SK-N-SH (cell line): Measurements from ENCODE around the gene HDLBP. TPM values are rescaled to one million over a fixed set of nuclear protein-coding genes. Genes with fewer than 3 reads are reported as not detected.

ENCODE experiments used
- CTCF ChIA-PET: fragments of 300-600, 350-600 bp; formaldehyde crosslinking; extraction: SDS; loops from one replicate; lab custom pipeline; 2021; lab: Yijun Ruan, JAX
- POLR2A ChIA-PET: fragments of 350-600 bp; sonication (Branson Sonifier 250); formaldehyde crosslinking; extraction: SDS; loops from one replicate; lab custom pipeline; 2020; ENCODE audit warnings: antibody characterized with exemption, inconsistent platforms; lab: Yijun Ruan, JAX
- DNase-seq: peaks from one replicate; pipeline ENCODE4 v3.0.0; 2012
- H2AFZ ChIP-seq: fragments of 200-600 bp; sonication (generic); 2 replicates; pipeline ENCODE4 v1.8.1; 2016; ENCODE audit warnings: antibody characterized with exemption, mild to moderate bottlenecking, low read depth
- H3F3A ChIP-seq: fragments of 200-600 bp; sonication (generic); replicated peaks from 2 replicates; pipeline ENCODE3; 2016; ENCODE audit warnings: antibody characterized with exemption, mild to moderate bottlenecking; ENCODE audit not compliant: insufficient read depth
- H3K27ac ChIP-seq, 2 experiments: fragments of 200-500 bp in 1 of 2; fragments of 200-600 bp in 1 of 2; sonication (Bioruptor generic) in 1 of 2; sonication (generic), shearing (Covaris generic) in 1 of 2; 2 replicates each; pipeline versions ENCODE4 v1.5.1 to v1.6.1; 2014 to 2016; ENCODE audit warnings: low read depth in 2 of 2, inconsistent platforms in 1 of 2, low read length in 1 of 2, mild to moderate bottlenecking in 1 of 2, mixed read lengths in 1 of 2
- H3K27me3 ChIP-seq: fragments of 200-600 bp; sonication (generic), shearing (Covaris generic); 2 replicates; pipeline ENCODE4 v1.6.1; 2016; ENCODE audit warnings: mixed run types; ENCODE audit not compliant: insufficient read depth
- H3K36me3 ChIP-seq, 2 experiments: fragments of 200-500 bp in 1 of 2; fragments of 200-600 bp in 1 of 2; sonication (Bioruptor generic) in 1 of 2; sonication (generic) in 1 of 2; replicated peaks in 1 of 2; 2 replicates each; pipeline versions ENCODE3 to v1.5.1; 2014 to 2016; ENCODE audit warnings: low read length in 1 of 2, mild to moderate bottlenecking in 1 of 2; ENCODE audit not compliant: insufficient read depth in 2 of 2, control insufficient read depth in 1 of 2
- H3K4me1 ChIP-seq, 2 experiments: fragments of 200-500 bp in 1 of 2; fragments of 200-600 bp in 1 of 2; sonication (Bioruptor generic) in 1 of 2; sonication (generic), shearing (Covaris generic) in 1 of 2; 2 replicates each; pipeline versions ENCODE4 v1.5.1 to v1.6.1; 2014 to 2016; ENCODE audit warnings: low read depth in 1 of 2, low read length in 1 of 2, mixed run types in 1 of 2; ENCODE audit not compliant: insufficient read depth in 2 of 2, control insufficient read depth in 1 of 2
- H3K4me2 ChIP-seq: fragments of 200-600 bp; sonication (generic), shearing (Covaris generic); 2 replicates; pipeline ENCODE4 v1.6.1; 2017; ENCODE audit warnings: mixed run types
- H3K4me3 ChIP-seq, 2 experiments: fragments of 200-500 bp in 1 of 2; fragments of 200-600 bp in 1 of 2; sonication (Bioruptor generic) in 1 of 2; sonication (generic), shearing (Covaris generic) in 1 of 2; 2 replicates each; pipeline versions ENCODE4 v1.5.1 to v1.8.1; 2014 to 2016; ENCODE audit warnings: low read depth in 2 of 2, inconsistent platforms in 1 of 2, low read length in 1 of 2, mild to moderate bottlenecking in 1 of 2, mixed read lengths in 1 of 2, moderate library complexity in 1 of 2
- H3K79me2 ChIP-seq: fragments of 200-600 bp; sonication (generic); 2 replicates; pipeline ENCODE4 v1.8.1; 2017; ENCODE audit warnings: mild to moderate bottlenecking; ENCODE audit not compliant: insufficient read depth
- H3K9ac ChIP-seq: fragments of 200-600 bp; sonication (generic); 2 replicates; pipeline ENCODE4 v1.6.1; 2017; ENCODE audit warnings: mixed run types
- H3K9me2 ChIP-seq: fragments of 200-600 bp; sonication (generic); 2 replicates; pipeline ENCODE4 v1.6.1; 2017; ENCODE audit warnings: mixed run types
- H3K9me3 ChIP-seq: fragments of 200-600 bp; sonication (generic); 2 replicates; pipeline ENCODE4 v1.6.1; 2017; ENCODE audit warnings: mixed run types, mild to moderate bottlenecking, moderate library complexity
- H4K20me1 ChIP-seq: fragments of 200-600 bp; sonication (generic); 2 replicates; pipeline ENCODE4 v1.6.1; 2017; ENCODE audit warnings: mild to moderate bottlenecking, mixed run types; ENCODE audit not compliant: insufficient read depth
- CHD2 ChIP-seq: fragments of 150-350 bp; IDR thresholded peaks from 2 replicates; pipeline ENCODE4 v1.6.1; 2018; ENCODE audit warnings: low read length; ENCODE audit not compliant: partially characterized antibody
- ELF1 ChIP-seq: IDR thresholded peaks from 2 replicates; pipeline ENCODE4 v1.4.0; 2012
- EP300 ChIP-seq, 2 experiments: IDR thresholded peaks; 2 replicates each; pipeline versions ENCODE4 v1.4.0 to v1.6.1; 2012; ENCODE audit warnings: borderline replicate concordance in 1 of 2, low read depth in 1 of 2, low read length in 1 of 2
- FOSL2 ChIP-seq: IDR thresholded peaks from 2 replicates; pipeline ENCODE4 v1.4.0; 2012; ENCODE audit warnings: low read depth, mild to moderate bottlenecking, moderate library complexity, borderline replicate concordance
- GATA2 ChIP-seq: sonication (generic); formaldehyde crosslinking; IDR thresholded peaks from 2 replicates; pipeline ENCODE4 v1.5.0; 2020; ENCODE audit warnings: mild to moderate bottlenecking, missing genetic modification reagents
- JUND ChIP-seq: IDR thresholded peaks from 2 replicates; pipeline ENCODE4 v1.4.0; 2012
- MXI1 ChIP-seq: IDR thresholded peaks from 2 replicates; pipeline ENCODE4 v1.6.1; 2012; ENCODE audit warnings: mild to moderate bottlenecking, low read depth, low read length, improper control_type of control experiment
- NFIC ChIP-seq: IDR thresholded peaks from 2 replicates; pipeline ENCODE4 v1.4.0; 2012; ENCODE audit warnings: borderline replicate concordance
- POLR2AphosphoS5 ChIP-seq: IDR thresholded peaks from 2 replicates; pipeline ENCODE4 v1.6.1; 2012; ENCODE audit warnings: low read depth, low read length
- RCOR1 ChIP-seq: fragments of 150-350 bp; IDR thresholded peaks from 2 replicates; pipeline ENCODE4 v1.6.1; 2017; ENCODE audit warnings: antibody characterized with exemption, low read length
- REST ChIP-seq: IDR thresholded peaks from 2 replicates; pipeline ENCODE4 v1.6.1; 2012; ENCODE audit warnings: mild to moderate bottlenecking, low read depth, low read length, moderate library complexity
- RXRA ChIP-seq: IDR thresholded peaks from 2 replicates; pipeline ENCODE4 v1.4.0; 2012; ENCODE audit warnings: low read depth, mild to moderate bottlenecking, borderline replicate concordance
- SMC3 ChIP-seq: IDR thresholded peaks from 2 replicates; pipeline ENCODE4 v1.6.1; 2012; ENCODE audit warnings: low read depth, low read length, improper control_type of control experiment
- TAF1 ChIP-seq: IDR thresholded peaks from 2 replicates; pipeline ENCODE4 v1.6.1; 2012; ENCODE audit warnings: low read depth, mild to moderate bottlenecking, low read length, moderate library complexity, borderline replicate concordance
- USF1 ChIP-seq: IDR thresholded peaks from 2 replicates; pipeline ENCODE4 v1.4.0; 2012; ENCODE audit warnings: low read depth, borderline replicate concordance
- USF2 ChIP-seq: fragments of 150-350 bp; IDR thresholded peaks from 2 replicates; pipeline ENCODE4 v1.6.1; 2017; ENCODE audit warnings: antibody characterized with exemption, low read length, low read depth, borderline replicate concordance
- ZBTB33 ChIP-seq: IDR thresholded peaks from 2 replicates; pipeline ENCODE4 v1.4.0; 2012; ENCODE audit warnings: low read depth, borderline replicate concordance
- WGBS: methylation state at CpG from one replicate; pipeline ENCODE4 v1.1.6; 2017; ENCODE audit warnings: low lambda C conversion rate; 5-methylcytosine and 5-hydroxymethylcytosine counted together
- polyA plus RNA-seq, 3 experiments: library from polyadenylated mRNA; depleted of rRNA; stranded (reverse); fragments of >200 nt; gene quantifications; 2 replicates each; pipeline ENCODE4 v1.2.3, GENCODE V29; 2012

The HDLBP gene
- polyA plus RNA-seq, 1 of the 3 experiments (the other 2 are of a cell fraction): 263 TPM

DNA sequence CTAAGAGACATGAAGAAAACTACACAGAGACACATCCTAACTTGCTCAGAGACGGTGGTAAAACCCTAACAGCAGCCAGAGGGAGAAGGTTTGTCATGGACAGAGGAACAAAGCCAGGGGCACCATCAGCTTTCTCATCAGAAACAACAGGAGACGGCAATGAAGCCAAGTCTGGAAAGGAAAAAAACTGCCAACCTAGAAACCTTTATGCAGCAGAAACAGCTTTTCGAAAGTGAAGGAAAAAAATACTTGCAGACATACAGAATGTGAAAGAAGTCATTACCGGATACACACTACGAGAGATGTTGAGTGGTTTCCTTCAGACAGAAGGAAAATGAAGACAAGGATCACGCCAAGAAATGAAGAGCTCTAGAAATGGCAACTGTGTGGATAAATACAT lies 71.1 kb downstream of the HDLBP start:
- H3K27ac ChIP-seq: no peak overlapping the region
- no peak overlapping the region for H3K9ac ChIP-seq
- H3K27me3 ChIP-seq: no peaks in the 10 kb centered on the region
- no peaks in the 10 kb centered on the region for H3K9me2 ChIP-seq
- 97% methylated on average over 6 of the region's 6 CpGs for WGBS
- peaks cover 33% of the 10 kb centered on the region for H4K20me1 ChIP-seq
- H3K36me3 ChIP-seq: peaks cover 95% of the 10 kb centered on the region in 2 experiments
- CTCF ChIA-PET: no interaction called here
- DNase-seq: no peak
- H3K4me2 ChIP-seq: no peak overlapping the region
- POLR2A ChIA-PET: no interaction called here
- TF ChIP-seq MXI1 (no peak), NFIC (no peak), TAF1 (no peak), USF1 (no peak), RXRA (no peak), SMC3 (no peak), RCOR1 (no peak), JUND (no peak), ZBTB33 (no peak), EP300 (IDR thresholded peaks at IDR 0.05; ENCODE audit: borderline replicate concordance in 1 of 2, low read depth in 1 of 2, low read length in 1 of 2) (no peak), POLR2AphosphoS5 (no peak), USF2 (no peak)
- H3K9me3 ChIP-seq: no peaks in the 10 kb centered on the region
- peaks cover 45% of the 10 kb centered on the region for H3K79me2 ChIP-seq
- no peak overlapping the region for H2AFZ ChIP-seq
- H3K4me3 ChIP-seq: no peak overlapping the region
- H3F3A ChIP-seq: no peaks in the 10 kb centered on the region
- no peaks in the 10 kb centered on the region for H3K4me1 ChIP-seq

GRCh38 chr2:241242306-241242705 lies 73.2 kb downstream of the HDLBP start:
- no peak for DNase-seq
- peaks cover 48% of the 10 kb centered on the region for H3K79me2 ChIP-seq
- ChIA-PET CTCF (interaction anchor here (2.0 kb wide), 1 partner anchor 15 kb away, joined by 7 read pairs; no protein-coding TSS in a partner anchor), POLR2A (no interaction called here)
- no peak overlapping the region; a peak in 1 of 4 replicates for H3K27ac ChIP-seq
- H3F3A ChIP-seq: no peaks in the 10 kb centered on the region
- peaks cover 43% of the 10 kb centered on the region for H4K20me1 ChIP-seq
- WGBS: 99% methylated on average over 14 of the region's 14 CpGs
- no peaks in the 10 kb centered on the region for H3K4me1 ChIP-seq
- no peaks in the 10 kb centered on the region for H3K9me3 ChIP-seq
- peaks cover 95 to 98% of the 10 kb centered on the region in 2 experiments for H3K36me3 ChIP-seq
- no peak overlapping the region for H3K4me3 ChIP-seq
- H2AFZ ChIP-seq: no peak overlapping the region
- no peak overlapping the region for H3K4me2 ChIP-seq
- no peak overlapping the region for H3K9ac ChIP-seq
- H3K9me2 ChIP-seq: no peaks in the 10 kb centered on the region
- H3K27me3 ChIP-seq: no peaks in the 10 kb centered on the region
- TF ChIP-seq RXRA (no peak), CHD2 (no peak), USF1 (no peak), GATA2 (no peak), MXI1 (no peak), FOSL2 (no peak), USF2 (no peak), ELF1 (no peak), REST (no peak), TAF1 (no peak), JUND (no peak)
